HG02623 (cell line): Measurements from ENCODE around the gene OSBPL10.

ENCODE experiments used
- ATAC-seq: cut with Tn5 transposase; IDR thresholded peaks from one replicate; pipeline ENCODE4 v1.9.1; 2021; ENCODE audit warnings: moderate library complexity; ENCODE audit not compliant: unreplicated experiment

Gene OSBPL10

DNA sequence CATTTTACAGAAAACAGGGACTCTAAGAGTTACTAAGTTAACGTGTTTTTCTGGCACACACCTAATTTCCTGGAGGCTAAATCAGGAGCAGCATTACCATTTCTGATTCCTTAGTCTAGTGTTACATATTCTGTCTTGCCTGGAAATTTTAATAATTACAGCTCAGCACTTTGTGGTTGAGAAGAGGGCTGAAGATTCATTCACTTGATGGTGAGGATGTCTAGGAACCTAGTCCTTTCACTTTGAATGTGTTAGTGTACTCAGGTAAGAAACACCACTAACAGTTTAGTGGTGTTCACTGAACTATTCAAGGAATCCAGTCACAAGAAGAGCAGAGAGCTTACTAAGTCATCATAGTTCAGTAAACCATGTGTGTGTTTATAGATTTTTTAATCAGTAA lies 345.5 kb downstream of the OSBPL10 start:
- peak; percentile 54 for ATAC-seq

DNA sequence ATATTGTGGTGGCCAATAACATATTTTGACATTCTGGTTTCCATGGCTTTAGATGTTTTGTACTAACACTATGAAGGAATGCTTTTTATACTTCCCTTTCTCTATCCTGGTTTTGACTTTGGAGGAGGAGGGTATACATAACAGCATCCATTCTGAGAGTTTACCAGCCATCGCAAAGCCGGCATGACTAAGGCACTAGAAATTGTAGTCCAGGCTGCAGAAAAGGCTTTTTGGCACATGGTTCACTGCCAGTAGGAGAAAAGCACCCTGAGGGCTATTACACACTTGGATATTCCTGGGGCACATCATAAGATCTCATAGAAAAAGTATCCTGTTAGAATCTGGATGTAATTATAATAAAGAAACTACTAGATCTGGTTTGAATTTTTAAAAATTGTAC lies 346.6 kb downstream of the OSBPL10 start:
- no peak for ATAC-seq

DNA sequence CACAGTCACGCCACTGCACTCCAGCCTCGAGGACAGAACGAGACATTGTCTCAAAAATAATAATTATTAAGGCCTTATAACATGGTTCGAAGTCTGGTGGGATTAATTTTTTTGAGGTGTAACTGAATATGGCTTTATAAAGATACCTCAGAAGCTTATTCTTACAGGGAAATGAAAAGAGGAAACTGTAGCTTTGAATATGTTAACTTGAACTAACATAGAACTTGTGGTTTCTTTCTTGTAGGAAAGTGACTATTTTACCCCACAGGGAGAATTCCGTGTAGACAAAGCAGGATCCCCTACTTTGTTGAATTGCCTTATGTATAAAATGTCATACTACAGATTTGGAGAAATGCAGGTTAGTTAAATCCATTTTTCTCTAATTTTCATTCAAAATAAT lies 352.0 kb downstream of the OSBPL10 start:
- ATAC-seq, result no peak

DNA sequence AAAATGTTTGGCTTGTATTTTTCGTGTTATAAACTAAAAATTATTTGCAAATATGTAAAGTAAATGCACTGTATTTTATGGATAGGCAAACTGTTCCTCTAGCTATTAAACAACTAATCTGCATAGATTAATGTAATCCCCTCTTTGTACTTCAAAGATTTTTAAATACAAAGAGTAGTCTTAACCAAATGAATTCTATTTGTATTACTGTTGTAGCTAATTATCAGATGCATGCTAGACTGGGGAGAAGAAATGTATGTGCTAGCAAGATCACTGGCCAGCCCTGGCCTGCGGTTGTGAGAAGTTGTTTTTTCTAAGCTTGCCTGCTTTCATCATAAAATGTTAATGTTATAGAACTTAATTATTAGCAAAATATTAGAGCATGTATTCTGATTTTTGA lies 355.7 kb downstream of the OSBPL10 start:
- no peak for ATAC-seq

DNA sequence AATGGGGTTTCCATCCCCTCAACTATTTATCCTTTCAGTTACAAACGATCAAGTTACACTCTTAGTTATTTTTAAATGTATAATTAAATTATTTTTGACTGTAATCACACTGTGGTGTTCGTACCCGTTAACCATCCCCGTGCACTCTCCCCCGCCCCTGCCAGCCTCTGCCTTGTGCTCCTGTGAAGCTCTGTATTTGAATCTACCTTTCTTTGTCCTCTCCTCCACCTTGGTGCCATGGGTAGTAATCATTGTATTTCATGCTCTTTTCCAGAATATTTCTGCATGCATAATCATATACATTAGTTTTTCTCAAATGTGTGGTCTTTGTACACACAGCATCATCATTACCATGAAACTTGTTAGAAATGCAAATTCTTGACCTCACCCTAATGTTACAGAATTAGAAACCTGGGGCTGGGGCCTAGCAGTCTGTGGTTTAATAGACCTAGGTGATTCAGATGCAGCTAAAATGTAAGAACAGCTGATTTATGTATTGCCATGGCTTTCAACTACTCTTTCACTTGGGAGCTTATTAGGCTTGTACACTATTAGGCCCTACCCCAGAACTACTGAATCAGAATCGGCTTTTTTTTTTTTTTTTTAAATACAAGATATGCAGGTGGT lies 356.9 kb downstream of the OSBPL10 start:
- ATAC-seq, result no peak

DNA sequence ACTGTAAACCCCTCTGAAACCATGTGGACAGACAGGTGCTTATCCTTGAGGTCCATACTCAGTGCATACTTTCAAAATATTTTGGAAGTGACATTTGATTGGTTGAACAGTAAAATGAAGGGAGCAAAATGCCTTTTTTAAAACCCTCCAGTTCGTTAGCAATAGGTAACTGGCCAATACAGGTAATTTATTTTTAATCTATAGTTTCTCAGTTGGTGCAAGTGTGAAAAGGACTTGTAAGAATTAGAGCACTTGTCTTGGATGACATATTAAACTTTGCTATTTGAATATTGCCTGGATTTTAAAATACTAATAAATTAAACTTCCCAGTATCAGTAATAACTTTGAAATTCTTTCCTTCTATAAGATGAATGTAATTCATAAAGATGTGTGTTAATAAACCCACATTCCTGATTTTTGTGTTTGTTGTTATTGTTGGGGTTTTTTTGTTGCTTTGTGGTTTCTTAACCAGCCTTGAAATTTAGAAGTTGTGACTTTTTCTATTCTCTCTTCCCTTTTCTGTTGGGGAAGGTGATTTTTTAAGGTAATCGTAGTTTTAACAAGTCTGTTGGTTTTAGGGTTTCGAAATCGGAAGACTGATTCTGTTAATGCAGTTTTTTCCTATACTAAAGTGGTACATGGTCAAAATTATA lies 358.3 kb downstream of the OSBPL10 start:
- ATAC-seq, result peak; percentile 37

DNA sequence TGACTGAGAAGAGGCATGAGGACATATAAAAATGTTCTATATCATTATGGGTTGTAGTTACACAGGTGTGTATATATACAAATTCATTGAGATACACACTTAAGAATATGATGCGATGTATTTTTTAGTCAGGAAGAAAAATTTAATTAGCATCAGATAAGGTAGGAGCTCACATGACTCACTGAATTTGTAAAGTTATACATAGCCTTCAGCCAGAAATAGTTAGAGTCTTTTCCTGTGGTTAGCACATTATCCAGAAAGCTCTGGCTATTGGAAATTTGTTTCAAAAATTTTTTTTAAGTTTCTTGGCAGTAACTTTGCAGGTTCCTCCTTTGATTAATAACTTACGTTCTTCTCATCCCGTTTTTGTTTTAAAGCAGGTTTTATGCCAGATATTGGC lies 359.7 kb downstream of the OSBPL10 start:
- ATAC-seq, result no peak

DNA sequence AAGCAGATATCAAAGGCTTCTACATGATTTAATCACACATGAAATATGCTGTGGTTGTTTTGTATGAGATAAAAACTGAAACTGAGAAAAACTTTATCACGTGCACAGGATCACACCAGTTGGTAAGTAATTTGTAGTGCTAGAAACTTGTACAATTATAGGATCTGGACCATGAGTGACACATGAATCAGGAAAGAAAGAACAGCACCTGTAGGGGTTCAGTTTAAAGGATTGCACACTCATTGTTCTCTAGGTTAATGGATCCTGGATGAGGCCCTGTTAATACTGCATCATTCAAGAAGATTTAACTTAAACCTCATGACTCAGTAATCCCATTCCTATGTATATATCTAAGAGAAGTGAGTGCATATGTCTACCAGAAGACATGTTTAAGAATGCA lies 360.4 kb downstream of the OSBPL10 start:
- ATAC-seq, result no peak

DNA sequence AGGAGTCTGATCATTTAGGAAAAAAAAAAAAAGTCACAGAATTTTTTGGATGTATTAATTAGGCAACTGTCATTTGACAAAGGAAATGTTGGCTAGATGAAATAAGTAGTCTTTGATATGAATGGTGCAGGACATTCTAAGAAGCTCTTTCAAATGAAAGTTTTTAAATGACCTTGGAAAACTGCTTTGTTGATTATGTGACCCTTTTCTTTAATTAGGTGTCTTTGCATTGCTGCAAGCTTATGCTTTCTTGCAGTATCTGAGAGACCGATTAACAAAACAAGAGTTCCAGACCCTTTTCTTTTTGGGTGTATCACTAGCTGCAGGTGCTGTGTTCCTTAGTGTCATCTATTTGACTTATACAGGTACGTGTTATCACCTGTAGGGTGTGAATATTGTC lies 364.4 kb downstream of the OSBPL10 start:
- no peak for ATAC-seq

DNA sequence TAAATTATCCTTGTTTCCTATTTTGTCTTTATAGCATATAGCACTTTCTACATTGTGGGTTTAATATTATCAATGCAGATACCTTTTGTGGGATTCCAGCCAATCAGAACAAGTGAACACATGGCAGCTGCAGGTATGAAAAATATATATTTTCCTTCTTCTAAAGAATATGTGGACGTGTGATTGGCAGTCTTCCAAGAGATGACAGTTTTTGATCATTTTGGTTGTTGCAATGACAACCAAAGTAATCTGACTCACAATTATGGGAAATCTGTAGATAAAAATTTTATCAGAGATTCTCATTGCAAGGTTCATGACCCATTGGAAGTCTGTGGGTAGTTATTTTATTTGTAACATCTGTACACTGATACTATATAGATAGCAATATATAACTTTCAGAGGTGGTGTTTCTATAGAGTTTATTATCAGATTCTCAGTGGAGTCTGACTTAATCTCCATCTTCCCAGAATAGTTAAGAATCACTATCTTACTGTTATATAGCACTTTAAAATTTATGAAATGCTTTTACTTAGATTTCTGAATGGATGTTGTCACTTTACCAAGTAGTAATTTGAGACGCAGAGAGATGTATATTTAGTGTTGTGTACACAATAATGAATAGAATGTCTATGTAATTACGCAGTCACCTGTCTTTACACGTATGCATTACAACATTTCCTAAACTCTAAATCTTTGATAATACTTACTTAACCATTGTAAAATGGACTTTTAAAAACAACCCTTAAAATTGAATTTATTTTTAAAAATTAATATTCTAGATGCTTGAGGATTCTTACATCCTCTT lies 365.8 kb downstream of the OSBPL10 start:
- no peak for ATAC-seq

DNA sequence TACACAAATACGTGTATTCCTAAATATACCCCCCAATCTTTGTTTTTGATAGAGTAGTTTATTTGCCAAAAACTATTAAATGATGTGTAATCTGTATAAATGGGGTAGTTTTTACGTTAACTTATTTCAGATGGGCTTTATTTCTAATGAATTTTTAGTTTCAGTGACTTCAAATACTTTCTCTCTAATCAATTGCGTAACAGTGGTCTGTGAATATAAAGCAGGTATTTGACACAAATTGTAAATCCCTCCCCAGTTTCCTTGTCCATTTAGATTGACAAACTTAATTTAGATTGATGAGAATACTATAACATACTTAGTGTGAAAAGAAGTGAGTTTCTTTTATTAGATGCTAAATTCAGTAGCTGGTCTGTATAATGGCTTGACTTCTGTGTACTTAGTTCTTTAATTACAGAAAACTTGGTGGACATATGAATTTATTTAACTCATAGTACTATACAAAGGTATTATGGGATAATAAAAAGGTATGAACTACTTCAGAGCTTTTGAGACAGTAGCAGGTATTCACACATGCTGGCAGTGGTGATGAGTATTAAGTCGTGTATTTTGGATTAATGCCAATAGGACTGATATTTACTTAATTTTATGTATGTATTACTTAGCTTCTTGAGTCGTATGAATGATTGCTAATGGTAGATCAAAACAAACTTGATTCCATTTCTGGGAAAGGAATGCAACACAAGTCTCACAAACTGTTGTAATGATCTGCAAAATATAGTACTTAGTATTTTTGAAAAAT lies 366.7 kb downstream of the OSBPL10 start:
- no peak for ATAC-seq

DNA sequence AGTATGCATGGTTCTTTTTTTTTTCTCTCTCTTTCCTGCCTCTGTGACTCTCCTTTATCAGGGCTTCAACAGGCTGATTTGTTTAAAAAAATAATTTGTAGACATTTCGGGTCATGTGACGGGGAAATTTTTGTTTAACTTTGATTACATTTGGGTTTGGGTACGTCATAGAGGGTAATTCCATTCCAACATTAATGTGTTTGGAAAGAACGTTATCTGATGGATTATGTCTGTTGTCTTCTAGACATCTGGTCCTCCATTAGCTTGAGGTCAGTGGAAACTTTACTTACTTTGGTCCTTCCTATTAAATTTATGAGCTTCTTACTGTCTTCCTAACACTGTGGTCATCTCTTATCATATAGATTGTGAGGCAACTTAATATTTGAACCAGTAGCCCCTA lies 367.4 kb downstream of the OSBPL10 start:
- ATAC-seq, result no peak

DNA sequence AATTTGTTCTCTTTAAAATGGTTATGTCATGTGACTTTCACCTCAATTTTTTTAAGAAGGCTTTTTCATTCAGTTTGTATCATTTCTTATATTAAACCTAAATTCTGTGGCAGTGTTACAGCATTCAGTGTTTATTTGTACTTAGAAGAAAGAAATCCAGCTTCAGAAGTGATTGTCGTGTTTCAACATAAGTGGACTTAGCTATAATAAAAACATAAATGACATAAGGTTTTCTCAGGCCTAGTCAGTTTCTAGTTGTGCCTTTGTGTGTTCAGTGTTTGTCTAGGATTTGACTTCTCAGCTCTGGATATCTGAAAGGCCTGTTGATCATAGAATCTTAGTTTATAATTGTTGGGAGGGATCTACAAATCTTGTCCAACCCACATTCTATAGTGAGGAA lies 367.9 kb downstream of the OSBPL10 start:
- ATAC-seq, result no peak
